ENCODE measurements around the gene MYF6.

DNA sequence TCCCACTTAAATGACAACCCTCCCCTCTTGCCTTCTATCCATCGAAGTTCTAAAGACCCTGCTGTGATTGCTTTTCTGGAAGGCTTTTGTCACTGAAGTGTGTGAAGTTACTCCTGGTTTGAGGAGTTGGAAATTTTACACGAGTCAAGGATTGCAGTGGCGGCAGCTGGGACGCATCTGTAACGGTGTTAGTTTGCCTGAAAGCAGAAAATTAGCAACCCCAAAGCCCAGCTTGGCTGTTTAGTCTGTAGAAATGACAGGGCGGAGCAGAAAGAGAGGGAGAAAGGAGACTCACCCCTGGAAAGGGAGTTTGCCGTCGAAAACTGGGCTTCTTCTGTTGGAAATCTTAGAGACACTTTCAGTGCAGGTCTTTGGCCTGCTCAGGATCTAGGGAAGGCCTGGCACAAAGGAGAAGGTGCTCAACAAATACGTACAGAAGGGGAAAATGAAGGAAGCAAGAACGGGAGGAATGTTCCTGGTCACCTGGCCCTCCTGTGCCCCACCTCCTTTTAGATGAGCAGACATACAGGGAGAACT, 8.3 kb downstream of the MYF6 start:
- TF ChIP-seq ZNF670 (CRISPR knock-in tag; IDR thresholded peaks at IDR 0.05; ENCODE audit: borderline replicate concordance), result no peak
- TF ChIP-seq, protein P1, sequence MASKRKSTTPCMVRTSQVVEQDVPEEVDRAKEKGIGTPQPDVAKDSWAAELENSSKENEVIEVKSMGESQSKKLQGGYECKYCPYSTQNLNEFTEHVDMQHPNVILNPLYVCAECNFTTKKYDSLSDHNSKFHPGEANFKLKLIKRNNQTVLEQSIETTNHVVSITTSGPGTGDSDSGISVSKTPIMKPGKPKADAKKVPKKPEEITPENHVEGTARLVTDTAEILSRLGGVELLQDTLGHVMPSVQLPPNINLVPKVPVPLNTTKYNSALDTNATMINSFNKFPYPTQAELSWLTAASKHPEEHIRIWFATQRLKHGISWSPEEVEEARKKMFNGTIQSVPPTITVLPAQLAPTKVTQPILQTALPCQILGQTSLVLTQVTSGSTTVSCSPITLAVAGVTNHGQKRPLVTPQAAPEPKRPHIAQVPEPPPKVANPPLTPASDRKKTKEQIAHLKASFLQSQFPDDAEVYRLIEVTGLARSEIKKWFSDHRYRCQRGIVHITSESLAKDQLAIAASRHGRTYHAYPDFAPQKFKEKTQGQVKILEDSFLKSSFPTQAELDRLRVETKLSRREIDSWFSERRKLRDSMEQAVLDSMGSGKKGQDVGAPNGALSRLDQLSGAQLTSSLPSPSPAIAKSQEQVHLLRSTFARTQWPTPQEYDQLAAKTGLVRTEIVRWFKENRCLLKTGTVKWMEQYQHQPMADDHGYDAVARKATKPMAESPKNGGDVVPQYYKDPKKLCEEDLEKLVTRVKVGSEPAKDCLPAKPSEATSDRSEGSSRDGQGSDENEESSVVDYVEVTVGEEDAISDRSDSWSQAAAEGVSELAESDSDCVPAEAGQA (IDR thresholded peaks at IDR 0.05; ENCODE audit: low read depth), result no peak
- TF ChIP-seq, protein P1 (CRISPR knock-in tag; IDR thresholded peaks at IDR 0.05; ENCODE audit: borderline replicate concordance), result no peak
- no peak for TF ChIP-seq NFYB (CRISPR knock-in tag; IDR thresholded peaks at IDR 0.05)
- TF ChIP-seq, protein P2, sequence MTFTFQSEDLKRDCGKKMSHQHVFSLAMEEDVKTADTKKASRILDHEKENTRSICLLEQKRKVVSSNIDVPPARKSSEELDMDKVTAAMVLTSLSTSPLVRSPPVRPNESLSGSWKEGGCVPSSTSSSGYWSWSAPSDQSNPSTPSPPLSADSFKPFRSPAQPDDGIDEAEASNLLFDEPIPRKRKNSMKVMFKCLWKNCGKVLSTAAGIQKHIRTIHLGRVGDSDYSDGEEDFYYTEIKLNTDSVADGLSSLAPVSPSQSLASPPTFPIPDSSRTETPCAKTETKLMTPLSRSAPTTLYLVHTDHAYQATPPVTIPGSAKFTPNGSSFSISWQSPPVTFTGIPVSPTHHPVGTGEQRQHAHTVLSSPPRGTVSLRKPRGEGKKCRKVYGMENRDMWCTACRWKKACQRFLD (CRISPR knock-in tag; IDR thresholded peaks at IDR 0.05; ENCODE audit: borderline replicate concordance), result no peak
- TF ChIP-seq HDAC2 (CRISPR knock-in tag; IDR thresholded peaks at IDR 0.05), result no peak
